NCI-H1092 (cell line): Measurements from ENCODE around the gene CYFIP1.

Experiments used
- DNase-seq: peaks from one replicate; lab custom pipeline; 2025; lab: John Stamatoyannopoulos, UW

The CYFIP1 gene

GRCh38 chr15:22890296-22890695 lies 89.9 kb downstream of the CYFIP1 start:
- no peak for DNase-seq

GRCh38 chr15:22889146-22889818 lies 90.9 kb downstream of the CYFIP1 start:
- no peak for DNase-seq

GRCh38 chr15:22888120-22888859 lies 91.9 kb downstream of the CYFIP1 start:
- no peak for DNase-seq

- no peak for DNase-seq
Observed at GRCh38 chr15:22887157-22887951, 92.8 kb downstream of the CYFIP1 start.

- DNase-seq: no peak
Observed at GRCh38 chr15:22885120-22885519, 95.0 kb downstream of the CYFIP1 start.

- DNase-seq: no peak
Observed at GRCh38 chr15:22884344-22884743, 95.8 kb downstream of the CYFIP1 start.

GRCh38 chr15:22883196-22883595 lies 97.0 kb downstream of the CYFIP1 start:
- no peak for DNase-seq

GRCh38 chr15:22881739-22882440 lies 98.3 kb downstream of the CYFIP1 start:
- no peak for DNase-seq

GRCh38 chr15:22880981-22881738 lies 99.0 kb downstream of the CYFIP1 start:
- no peak for DNase-seq

GRCh38 chr15:22880068-22880980 lies 99.8 kb downstream of the CYFIP1 start:
- no peak for DNase-seq

- DNase-seq: no peak
Observed at GRCh38 chr15:22878103-22878502, 102.1 kb downstream of the CYFIP1 start.

- no peak for DNase-seq
Observed at GRCh38 chr15:22877607-22878006, 102.6 kb downstream of the CYFIP1 start.

- no peak for DNase-seq
Observed at GRCh38 chr15:22877117-22877516, 103.1 kb downstream of the CYFIP1 start.

- no peak for DNase-seq
Observed at GRCh38 chr15:22874966-22875365, 105.2 kb downstream of the CYFIP1 start.

- DNase-seq: no peak
Observed at GRCh38 chr15:22874256-22874655, 105.9 kb downstream of the CYFIP1 start.

- DNase-seq: no peak
Observed at GRCh38 chr15:22873841-22874240, 106.3 kb downstream of the CYFIP1 start.

- DNase-seq: no peak
Observed at GRCh38 chr15:22872936-22873701, 107.0 kb downstream of the CYFIP1 start.

GRCh38 chr15:22871481-22872086 lies 108.6 kb downstream of the CYFIP1 start:
- DNase-seq: no peak

- no peak for DNase-seq
Observed at GRCh38 chr15:22870865-22871264, 109.3 kb downstream of the CYFIP1 start.
